GM23248 (cell line): Measurements from ENCODE around the gene MICOS13.

Experiments used
- EZH2 ChIP-seq: fragments of 200-600 bp; sonication (generic); IDR thresholded peaks from 2 replicates; pipeline ENCODE4 v1.6.1; 2018; ENCODE audit warnings: antibody characterized with exemption, mild to moderate bottlenecking; ENCODE audit not compliant: insufficient read depth, poor library complexity, severe bottlenecking
- EZH2phosphoT487 ChIP-seq: fragments of 200-600 bp; sonication (generic); IDR thresholded peaks from 2 replicates; pipeline ENCODE4 v1.6.1; 2018; ENCODE audit warnings: antibody characterized with exemption, moderate library complexity, mild to moderate bottlenecking, low read depth; ENCODE audit not compliant: insufficient read depth

DNA sequence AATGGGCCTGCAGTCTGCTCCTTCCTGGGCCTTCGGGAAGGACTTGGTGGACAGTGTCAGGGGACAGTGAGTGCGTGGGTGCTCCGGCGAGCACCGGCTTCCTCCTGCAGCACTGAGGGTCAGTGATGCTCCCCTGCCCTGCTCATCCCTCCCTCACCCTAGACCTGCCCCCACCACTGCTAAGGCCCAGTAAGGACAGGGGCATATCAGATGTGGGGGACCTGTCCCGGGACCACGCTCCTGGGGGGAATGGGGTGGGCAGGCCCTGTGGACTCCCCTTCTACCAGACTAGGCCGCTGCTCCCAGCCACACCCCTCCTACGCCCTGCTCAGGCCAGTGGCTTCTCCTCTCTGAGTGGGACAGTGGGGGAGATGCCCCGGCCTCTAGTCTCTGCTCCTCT, 3.2 kb downstream of the MICOS13 start:
- TF ChIP-seq EZH2phosphoT487 = no peak
- TF ChIP-seq EZH2 = no peak
